Measurements from ENCODE around the gene TIMM17A.

DNA sequence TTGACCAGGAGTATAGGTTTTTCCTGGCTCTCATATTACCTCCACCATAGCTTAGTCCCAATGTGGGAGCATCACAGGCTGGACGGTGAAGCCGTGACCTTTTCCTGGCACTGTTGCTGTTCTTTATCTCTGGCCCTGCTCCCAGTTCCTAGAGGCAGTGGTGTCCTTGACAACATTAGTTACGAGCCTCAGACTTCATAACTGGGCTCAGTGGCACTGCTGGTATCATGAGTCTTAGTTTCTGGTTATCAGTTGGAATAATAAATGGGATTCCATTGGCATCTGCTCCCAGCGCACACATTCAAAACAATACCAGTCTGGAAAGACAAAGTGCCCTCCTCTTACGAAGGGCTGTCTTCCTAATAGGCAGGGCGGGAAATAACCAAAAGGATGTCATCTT, 35.1 kb downstream of the TIMM17A start:
- TF ChIP-seq, protein P1, sequence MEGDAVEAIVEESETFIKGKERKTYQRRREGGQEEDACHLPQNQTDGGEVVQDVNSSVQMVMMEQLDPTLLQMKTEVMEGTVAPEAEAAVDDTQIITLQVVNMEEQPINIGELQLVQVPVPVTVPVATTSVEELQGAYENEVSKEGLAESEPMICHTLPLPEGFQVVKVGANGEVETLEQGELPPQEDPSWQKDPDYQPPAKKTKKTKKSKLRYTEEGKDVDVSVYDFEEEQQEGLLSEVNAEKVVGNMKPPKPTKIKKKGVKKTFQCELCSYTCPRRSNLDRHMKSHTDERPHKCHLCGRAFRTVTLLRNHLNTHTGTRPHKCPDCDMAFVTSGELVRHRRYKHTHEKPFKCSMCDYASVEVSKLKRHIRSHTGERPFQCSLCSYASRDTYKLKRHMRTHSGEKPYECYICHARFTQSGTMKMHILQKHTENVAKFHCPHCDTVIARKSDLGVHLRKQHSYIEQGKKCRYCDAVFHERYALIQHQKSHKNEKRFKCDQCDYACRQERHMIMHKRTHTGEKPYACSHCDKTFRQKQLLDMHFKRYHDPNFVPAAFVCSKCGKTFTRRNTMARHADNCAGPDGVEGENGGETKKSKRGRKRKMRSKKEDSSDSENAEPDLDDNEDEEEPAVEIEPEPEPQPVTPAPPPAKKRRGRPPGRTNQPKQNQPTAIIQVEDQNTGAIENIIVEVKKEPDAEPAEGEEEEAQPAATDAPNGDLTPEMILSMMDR (IDR thresholded peaks at IDR 0.05), result no peak
- no peak for TF ChIP-seq POLR2AphosphoS5 (IDR thresholded peaks at IDR 0.05)
- no peak for TF ChIP-seq POLR2A (IDR thresholded peaks at IDR 0.05)

Data from breast epithelium (tissue), 3 donors.